CD4-positive, alpha-beta T cell treated with Interleukin-4 for 4 hours (primary cell): ENCODE measurements around the gene MYO5A.

Experiments
- DNase-seq: peaks from one replicate; pipeline ENCODE4 v3.0.0-alpha.2; 2020

The MYO5A gene

GRCh38 chr15:52281085-52282035 is 247.3 kb downstream of the MYO5A start:
- no peak for DNase-seq

- no peak for DNase-seq
Observed at GRCh38 chr15:52280326-52281084, 248.2 kb downstream of the MYO5A start.

GRCh38 chr15:52278636-52279367 is 249.9 kb downstream of the MYO5A start:
- no peak for DNase-seq

GRCh38 chr15:52278135-52278534 is 250.5 kb downstream of the MYO5A start:
- DNase-seq: no peak

GRCh38 chr15:52277575-52277974 is 251.1 kb downstream of the MYO5A start:
- no peak for DNase-seq

GRCh38 chr15:52276256-52276770 is 252.4 kb downstream of the MYO5A start:
- no peak for DNase-seq

GRCh38 chr15:52263563-52264282 is 265.0 kb downstream of the MYO5A start:
- DNase-seq: no peak

- DNase-seq: no peak
Observed at GRCh38 chr15:52262364-52262763, 266.3 kb downstream of the MYO5A start.

GRCh38 chr15:52261498-52262242 is 267.0 kb downstream of the MYO5A start:
- peak; percentile 61 for DNase-seq

- no peak for DNase-seq
Observed at GRCh38 chr15:52261026-52261425, 267.7 kb downstream of the MYO5A start.

- no peak for DNase-seq
Observed at GRCh38 chr15:52259503-52259902, 269.2 kb downstream of the MYO5A start.

- DNase-seq: no peak
Observed at GRCh38 chr15:52258461-52258860, 270.2 kb downstream of the MYO5A start.

GRCh38 chr15:52257734-52258062 is 271.0 kb downstream of the MYO5A start:
- no peak for DNase-seq
